A549 (cell line): Measurements from ENCODE around the gene TMEM164. TPM values are rescaled to one million over a fixed set of nuclear protein-coding genes. Genes with fewer than 3 reads are reported as not detected.

Experiments used
- ATAC-seq, 2 experiments: fragments of 200-7000 bp in 1 of 2; fragments of >200 bp in 1 of 2; cut with Nextera tagmentation in 1 of 2; cut with Tn5 transposase in 1 of 2; 3 replicates each; pipeline versions ENCODE4 v1.8.0 to v1.9.1; 2018 to 2020; ENCODE audit warnings: mild to moderate bottlenecking in 1 of 2, moderate library complexity in 1 of 2
- CTCF ChIA-PET: fragments of 300-600 bp; sonication (Branson Sonifier 250); formaldehyde crosslinking; extraction: SDS; loops from one replicate; lab custom pipeline; 2021; ENCODE audit warnings: antibody characterized with exemption, inconsistent platforms; lab: Yijun Ruan, JAX
- POLR2A ChIA-PET: fragments of 350-600 bp; formaldehyde crosslinking; extraction: SDS; loops from one replicate; lab custom pipeline; 2021; ENCODE audit warnings: antibody characterized with exemption, inconsistent platforms; lab: Yijun Ruan, JAX
- DNase-seq, 2 experiments: peaks; one replicate each; pipeline versions ENCODE4 v3.0.0 to v3.0.0-alpha.2; 2011 to 2016; ENCODE audit warnings: low read depth in 1 of 2, low spot score in 1 of 2
- FAIRE-seq: peaks from 2 replicates; lab custom pipeline; 2011; peaks lifted over from hg19 to GRCh38; lab: Jason Lieb, UNC
- H3K27ac ChIP-seq, 2 experiments: fragments of >200 bp; sonication (Bioruptor Twin); formaldehyde crosslinking; 3 replicates each; pipeline ENCODE4 v1.5.1; 2016 to 2017
- H3K4me1 ChIP-seq: fragments of >200 bp; sonication (Bioruptor Twin); formaldehyde crosslinking; 3 replicates; pipeline ENCODE4 v1.6.1; 2016
- H3K4me2 ChIP-seq: fragments of >200 bp; sonication (Bioruptor Twin); formaldehyde crosslinking; 3 replicates; pipeline ENCODE4 v1.6.1; 2016
- H3K4me3 ChIP-seq: fragments of >200 bp; sonication (Bioruptor Twin); formaldehyde crosslinking; 3 replicates; pipeline ENCODE4 v1.5.1; 2016
- H3K9me3 ChIP-seq: fragments of >200 bp; sonication (Bioruptor Twin); formaldehyde crosslinking; 3 replicates; pipeline ENCODE4 v1.6.1; 2016
- CEBPB ChIP-seq, 2 experiments: fragments of >200 bp in 1 of 2; sonication (Bioruptor Twin) in 1 of 2; formaldehyde crosslinking in 1 of 2; IDR thresholded peaks; 2 replicates each; pipeline ENCODE4 v1.6.1; 2012 to 2016
- EHF ChIP-seq: fragments of 250-450 bp; sonication (Bioruptor Pico); IDR thresholded peaks from 2 replicates; pipeline ENCODE4 v1.5.0; 2020; ENCODE audit warnings: mild to moderate bottlenecking
- EHMT2 ChIP-seq: fragments of 200-600 bp; sonication (generic); IDR thresholded peaks from 2 replicates; pipeline ENCODE4 v1.6.1; 2016; ENCODE audit warnings: antibody characterized with exemption, low read depth, mild to moderate bottlenecking, moderate library complexity
- ELK1 ChIP-seq: fragments of 150-350 bp; IDR thresholded peaks from 2 replicates; pipeline ENCODE4 v1.6.1; 2014; ENCODE audit warnings: low read depth, mild to moderate bottlenecking, low read length
- EP300 ChIP-seq, 2 experiments: fragments of >200 bp; sonication (Bioruptor Twin); formaldehyde crosslinking; IDR thresholded peaks; 2 replicates in 1 of 2; 3 replicates in 1 of 2; pipeline ENCODE4 v1.6.1; 2016 to 2017
- ESRRA ChIP-seq: fragments of 150-350 bp; IDR thresholded peaks from 2 replicates; pipeline ENCODE4 v1.6.1; 2014; ENCODE audit warnings: mild to moderate bottlenecking, low read length, borderline replicate concordance
- HEYL ChIP-seq: fragments of 250-450 bp; sonication (Bioruptor Pico); IDR thresholded peaks from 2 replicates; pipeline ENCODE4 v1.8.0; 2021; ENCODE audit warnings: mild to moderate bottlenecking, moderate library complexity
- HOXA7 ChIP-seq: fragments of 250-450 bp; sonication (Bioruptor Pico); IDR thresholded peaks from 2 replicates; pipeline ENCODE4 v1.5.0; 2020; ENCODE audit warnings: mild to moderate bottlenecking, moderate library complexity
- JUN ChIP-seq, 2 experiments: fragments of >200 bp; sonication (Bioruptor Twin); formaldehyde crosslinking; IDR thresholded peaks; 2 replicates in 1 of 2; 3 replicates in 1 of 2; pipeline ENCODE4 v1.6.1; 2016 to 2017
- JUNB ChIP-seq: fragments of >200 bp; sonication (Bioruptor Twin); formaldehyde crosslinking; IDR thresholded peaks from 2 replicates; pipeline ENCODE4 v1.6.1; 2016
- KDM1A ChIP-seq: fragments of 200-600 bp; sonication (generic); IDR thresholded peaks from 2 replicates; pipeline ENCODE4 v1.6.1; 2016; ENCODE audit warnings: low read depth, mild to moderate bottlenecking
- KDM5A ChIP-seq: fragments of 200-600 bp; sonication (generic); IDR thresholded peaks from 2 replicates; pipeline ENCODE4 v1.6.1; 2016; ENCODE audit warnings: antibody characterized with exemption, mild to moderate bottlenecking
- MAFK ChIP-seq: fragments of 450-650 bp; IDR thresholded peaks from 2 replicates; pipeline ENCODE4 v1.6.1; 2014; ENCODE audit not compliant: partially characterized antibody
- MYC ChIP-seq: IDR thresholded peaks from 2 replicates; pipeline ENCODE4 v1.6.1; 2012; ENCODE audit warnings: mild to moderate bottlenecking, inconsistent platforms, low read length, improper control_type of control experiment, borderline replicate concordance
- PHF8 ChIP-seq: fragments of 200-600 bp; sonication (generic); IDR thresholded peaks from 2 replicates; pipeline ENCODE4 v1.6.1; 2016; ENCODE audit warnings: low read depth, mild to moderate bottlenecking, antibody characterized with exemption, moderate library complexity, borderline replicate concordance
- POLR2A ChIP-seq: IDR thresholded peaks from 2 replicates; pipeline ENCODE4 v1.6.1; 2012; ENCODE audit warnings: mild to moderate bottlenecking, low read length
- POLR2AphosphoS2 ChIP-seq: conservative IDR thresholded peaks from 2 replicates; pipeline ENCODE4 v1.6.1; 2012; ENCODE audit warnings: low read length, improper control_type of control experiment, inconsistent platforms
- RAD21 ChIP-seq, 2 experiments: fragments of >200 bp in 1 of 2; sonication (Bioruptor Twin) in 1 of 2; formaldehyde crosslinking in 1 of 2; IDR thresholded peaks in 1 of 2; conservative IDR thresholded peaks in 1 of 2; 2 replicates in 1 of 2; 3 replicates in 1 of 2; pipeline ENCODE4 v1.6.1; 2012 to 2018; ENCODE audit warnings: inconsistent platforms in 1 of 2
- RCOR1 ChIP-seq: fragments of 150-350 bp; IDR thresholded peaks from 2 replicates; pipeline ENCODE4 v1.6.1; 2014; ENCODE audit warnings: antibody characterized with exemption, low read length, low read depth
- RFX5 ChIP-seq: fragments of 450-650 bp; IDR thresholded peaks from 2 replicates; pipeline ENCODE4 v1.7.1; 2014; ENCODE audit warnings: antibody characterized with exemption, mild to moderate bottlenecking, moderate library complexity
- RNF2 ChIP-seq: fragments of 200-600 bp; sonication (generic); IDR thresholded peaks from 2 replicates; pipeline ENCODE4 v1.6.1; 2016; ENCODE audit warnings: low read depth, mild to moderate bottlenecking, antibody characterized with exemption, moderate library complexity, borderline replicate concordance
- SREBF2 ChIP-seq: fragments of 450-650 bp; IDR thresholded peaks from 2 replicates; pipeline ENCODE4 v1.6.1; 2014; ENCODE audit warnings: mild to moderate bottlenecking, moderate library complexity
- ZC3H11A ChIP-seq: fragments of 450-650 bp; IDR thresholded peaks from 2 replicates; pipeline ENCODE4 v1.6.1; 2014; ENCODE audit warnings: antibody characterized with exemption, mild to moderate bottlenecking
- ZFP36 ChIP-seq: fragments of 450-650 bp; IDR thresholded peaks from 2 replicates; pipeline ENCODE4 v1.6.1; 2014; ENCODE audit warnings: borderline replicate concordance; ENCODE audit not compliant: partially characterized antibody
- WGBS: methylation state at CpG from one replicate; pipeline ENCODE4 v1.1.6; 2017; ENCODE audit errors: missing lambda C conversion rate; 5-methylcytosine and 5-hydroxymethylcytosine counted together
- polyA plus RNA-seq, 4 experiments: library from polyadenylated mRNA; depleted of rRNA in 3 of 4; stranded (reverse); fragments of >200 nt; fragmentation: RNase III in 1 of 4; extraction: RNeasy Plus Mini Kit Qiagen cat#74134 plus additional on column Dnase treatment in 1 of 4; gene quantifications; 2 replicates in 3 of 4; 3 replicates in 1 of 4; pipeline ENCODE4 v1.2.3, GENCODE V29; 2011 to 2017

Gene TMEM164
- polyA plus RNA-seq, 2 of the 4 experiments (the other 2 are of a cell fraction) = 32.0 to 43.7 TPM

GRCh38 chrX:110062919-110063318, 60.0 kb downstream of the TMEM164 start:
- Histone ChIP-seq H3K4me2 (no peak overlapping the region), H3K9me3 (no peaks in the 10 kb centered on the region), H3K4me3 (no peak overlapping the region), H3K27ac (no peak overlapping the region), H3K4me1 (peaks cover 14% of the 10 kb centered on the region; the same call in 1 of the 3 replicates)
- TF ChIP-seq EP300 (IDR thresholded peaks at IDR 0.05) (no peak), EHF (CRISPR knock-in tag) (no peak), RAD21 (conservative IDR thresholded peaks at IDR 0.05 in 1 of 2, IDR thresholded peaks at IDR 0.05 in 1 of 2) (no peak), RFX5 (no peak), RNF2 (no peak), MYC (no peak), MAFK (no peak), JUN (IDR thresholded peaks at IDR 0.05) (no peak), RCOR1 (no peak), HEYL (no peak), ZFP36 (no peak), POLR2A (no peak), KDM1A (no peak), CEBPB (IDR thresholded peaks at IDR 0.05) (no peak), ESRRA (no peak), JUNB (no peak)
- no peak for ATAC-seq
- DNase-seq = no peak
- CTCF ChIA-PET = interaction anchor here (0.9 to 1.9 kb wide), 3 partner anchors 9 to 15 kb away, joined by 3 to 5 read pairs (median 3); no protein-coding TSS in a partner anchor
- POLR2A ChIA-PET = no interaction called here
- no peak for FAIRE-seq
- 100% methylated on average over 1 of the region's 1 CpG for WGBS

- WGBS = 79% methylated on average over 7 of the region's 7 CpGs
- Histone ChIP-seq H3K4me3 (no peak overlapping the region), H3K4me1 (no peaks in the 10 kb centered on the region), H3K4me2 (no peak overlapping the region), H3K27ac (no peak overlapping the region), H3K9me3 (no peaks in the 10 kb centered on the region)
- TF ChIP-seq POLR2A (no peak), POLR2AphosphoS2 (no peak), SREBF2 (no peak), PHF8 (no peak), ESRRA (no peak), MAFK (no peak), HOXA7 (no peak), ELK1 (no peak), EHMT2 (no peak)
- ChIA-PET CTCF (interaction anchor here (1.0 kb wide), 1 partner anchor 80 kb away, joined by 3 read pairs; no protein-coding TSS in a partner anchor), POLR2A (no interaction called here)
- no peak for ATAC-seq
- peak; percentile 80 for FAIRE-seq
- DNase-seq = no peak
Observed at GRCh38 chrX:110066488-110067225, 63.7 kb downstream of the TMEM164 start.

GRCh38 chrX:110070970-110071369, 68.1 kb downstream of the TMEM164 start:
- peaks cover 6% of the 10 kb centered on the region; the same call in 2 of the 3 replicates for H3K9me3 ChIP-seq

More at GRCh38 chrX:110070970-110071369, 68.1 kb downstream of the TMEM164 start:
- no peak overlapping the region for H3K27ac ChIP-seq
- TF ChIP-seq RNF2 (no peak), KDM5A (no peak), ZC3H11A (peak; percentile 53)
- WGBS = 95% methylated on average over 2 of the region's 2 CpGs
- ChIA-PET POLR2A (no interaction called here), CTCF (interaction anchor here (1.5 kb wide), 1 partner anchor 8 kb away, joined by 3 read pairs; no protein-coding TSS in a partner anchor)
- no peak for DNase-seq
- FAIRE-seq = no peak
- H3K4me3 ChIP-seq = no peak overlapping the region
- no peak overlapping the region for H3K4me2 ChIP-seq
- H3K4me1 ChIP-seq = no peaks in the 10 kb centered on the region
- no peak for ATAC-seq
